NCI-H1694 treated with DMSO at 0.1 percent for 48 hours (cell line): Measurements from ENCODE around the gene STRN3.
"Not testable (repeated sequence)": the region's sequence is repeated elsewhere in the genome, so short reads cannot be mapped to it uniquely, and the experiment has no call there.

Experiments used
- DNase-seq: peaks from one replicate; lab custom pipeline; 2025; lab: John Stamatoyannopoulos, UW

STRN3 gene

DNA sequence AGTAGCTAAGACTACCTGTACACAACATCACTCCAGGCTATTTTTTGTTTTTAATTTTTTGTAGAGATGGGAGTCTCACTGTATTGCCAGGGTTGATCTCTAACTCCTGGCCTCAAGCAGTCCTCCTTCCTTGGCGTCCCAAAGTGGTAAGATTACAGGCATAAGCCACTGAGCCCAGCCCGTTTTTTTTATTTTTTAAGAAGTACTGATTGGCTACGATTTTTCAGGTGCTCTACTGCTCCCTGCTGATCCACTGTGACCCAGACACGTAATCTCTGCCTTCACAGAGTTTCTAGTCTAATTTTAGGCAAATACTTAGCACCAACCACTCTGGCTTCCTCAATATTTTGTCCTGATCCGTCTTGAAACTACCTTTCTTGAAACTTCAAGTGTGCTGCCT lies 4.3 kb upstream of the STRN3 start:
- DNase-seq = no peak

DNA sequence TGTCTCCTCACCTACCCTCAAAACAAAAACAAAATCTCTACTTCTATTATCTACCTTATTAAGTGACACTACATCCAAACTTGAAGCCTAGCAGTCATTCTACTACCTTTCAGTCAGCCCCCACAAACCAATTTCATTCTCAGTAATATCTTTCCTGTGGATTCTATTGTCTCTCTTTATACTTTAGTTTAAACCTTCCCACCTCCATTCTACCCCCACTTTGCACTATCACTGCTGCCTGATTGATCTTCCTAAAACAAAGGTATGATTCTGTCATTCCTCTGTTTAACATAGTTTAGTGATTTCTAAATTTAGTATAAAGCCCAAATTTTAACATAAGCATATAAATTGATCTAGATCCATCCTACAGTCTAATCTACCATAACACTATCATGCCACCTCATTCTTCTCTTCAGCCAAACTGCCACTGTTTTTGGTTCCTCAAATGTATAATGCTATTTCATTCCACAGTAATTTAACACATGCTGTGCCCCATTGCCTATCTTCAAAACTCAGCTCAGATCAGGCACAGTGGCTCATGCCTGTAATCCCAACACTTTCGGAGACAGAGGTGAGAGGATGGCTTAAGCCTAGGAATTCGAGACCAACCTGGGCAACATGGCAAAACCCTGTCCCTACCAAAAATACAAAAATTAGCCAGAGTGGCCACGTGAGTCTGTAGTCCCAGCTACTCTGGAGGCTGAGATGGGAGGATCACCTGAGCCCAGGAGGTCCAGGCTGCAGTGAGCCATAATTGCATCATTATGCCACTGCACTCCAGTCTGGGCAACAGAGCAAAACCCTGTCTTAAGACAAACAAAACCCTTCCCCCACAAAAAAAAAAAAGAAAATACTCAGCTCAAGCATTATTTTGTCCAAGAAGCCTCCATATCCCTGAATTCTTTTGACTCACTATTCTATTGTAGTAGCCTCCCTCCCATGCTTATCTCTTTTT lies 3.1 kb upstream of the STRN3 start:
- no peak for DNase-seq

DNA sequence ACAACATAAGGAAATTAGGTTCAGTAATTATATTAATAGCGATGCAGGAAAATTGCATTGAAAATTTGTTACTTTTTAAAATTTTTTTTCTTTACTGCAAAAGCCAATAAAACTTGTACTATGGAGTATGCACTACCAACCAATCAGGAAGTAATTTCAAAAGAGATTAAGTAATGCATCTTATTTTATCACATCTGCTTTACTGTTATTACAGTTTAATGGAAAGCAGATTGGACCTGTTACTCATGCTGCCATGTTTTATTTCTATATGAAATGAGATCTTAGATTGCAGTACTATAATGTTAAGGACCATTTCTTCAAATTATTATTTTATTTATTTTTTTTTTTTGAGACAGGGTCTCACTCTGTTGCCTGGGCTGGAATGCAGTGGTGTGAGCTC lies 1.7 kb upstream of the STRN3 start:
- no peak for DNase-seq

DNA sequence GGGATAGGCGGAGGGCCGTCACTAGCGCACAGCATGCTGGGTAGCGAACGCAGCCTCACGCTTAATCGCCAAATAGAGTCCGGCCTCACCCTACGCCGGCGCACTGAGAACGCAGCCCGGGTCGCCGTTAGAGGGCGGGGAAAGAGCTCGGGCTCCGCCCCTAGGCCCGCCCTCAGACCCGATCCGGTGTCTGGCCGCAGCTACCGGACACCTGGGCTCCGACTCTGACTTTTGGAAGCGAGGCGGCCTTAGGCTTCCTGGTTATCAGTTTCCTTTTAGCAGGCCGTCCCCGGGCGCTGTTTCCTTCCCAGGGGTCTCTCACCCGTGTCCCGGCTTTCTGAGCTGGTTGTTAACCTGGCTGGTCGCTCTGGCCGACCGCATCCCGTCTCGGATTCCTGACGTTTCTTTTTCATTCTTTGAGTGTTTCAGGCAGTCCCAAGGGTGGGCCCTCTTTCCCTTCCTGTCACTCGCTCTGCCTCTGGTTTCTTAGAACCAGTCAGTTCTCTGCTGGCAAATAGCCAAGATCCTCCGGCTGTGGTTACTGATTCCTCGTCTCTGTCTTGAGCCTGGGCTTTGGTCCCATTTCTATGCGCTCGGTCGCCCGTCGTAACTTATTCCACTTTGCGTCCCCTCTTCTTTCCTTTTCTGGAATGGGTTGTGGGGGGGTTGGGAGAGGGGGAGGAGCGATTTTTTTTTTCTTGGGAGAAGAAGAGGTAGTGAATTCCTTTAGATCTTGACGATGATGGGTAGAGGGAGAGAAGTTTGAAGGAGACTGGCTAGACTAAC lies 464 bp upstream of the STRN3 start:
- peak; percentile 95 for DNase-seq

DNA sequence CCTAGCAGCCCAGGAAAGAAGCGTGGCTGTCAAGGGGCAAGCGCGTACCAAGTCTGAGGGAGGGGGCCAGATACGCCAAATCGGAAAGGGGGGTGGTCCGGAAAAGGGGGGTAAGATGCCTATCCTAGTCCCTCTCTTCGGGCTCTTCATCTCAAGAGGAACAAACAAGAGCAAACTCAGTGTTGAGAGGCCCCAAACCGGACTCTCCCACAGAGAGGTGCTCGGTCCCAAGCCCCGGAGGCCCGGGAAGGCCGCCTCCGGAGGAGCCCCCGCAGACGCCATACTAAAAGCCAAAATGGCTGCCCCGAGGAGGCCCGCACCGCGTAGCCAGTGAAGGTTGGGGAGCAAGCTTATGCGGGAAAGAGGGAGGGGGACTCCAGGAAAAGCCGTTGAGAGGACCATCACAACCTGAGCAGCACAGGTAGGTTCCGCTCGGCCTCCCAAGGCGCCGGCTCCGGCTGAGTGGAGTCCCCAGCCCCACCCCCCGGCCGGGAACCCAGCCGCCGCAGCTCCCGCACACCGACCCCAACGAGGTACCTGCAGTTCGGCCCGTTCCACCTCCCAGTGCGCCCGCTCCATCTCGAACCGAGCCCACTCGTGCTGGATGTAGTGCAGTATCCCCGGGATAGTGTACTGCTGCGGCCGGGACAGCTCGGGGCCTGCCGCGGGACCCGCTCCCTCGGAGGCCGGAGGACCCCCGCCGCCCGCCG lies 657 bp downstream of the STRN3 start, which contains the start of gene AP4S1:
Gene AP4S1, plus strand, starts transcription at position 283 of the 710 bp plus-strand sequence. CDS start 40,548 bp downstream, outside the sequence.
- DNase-seq = peak; percentile 22

DNA sequence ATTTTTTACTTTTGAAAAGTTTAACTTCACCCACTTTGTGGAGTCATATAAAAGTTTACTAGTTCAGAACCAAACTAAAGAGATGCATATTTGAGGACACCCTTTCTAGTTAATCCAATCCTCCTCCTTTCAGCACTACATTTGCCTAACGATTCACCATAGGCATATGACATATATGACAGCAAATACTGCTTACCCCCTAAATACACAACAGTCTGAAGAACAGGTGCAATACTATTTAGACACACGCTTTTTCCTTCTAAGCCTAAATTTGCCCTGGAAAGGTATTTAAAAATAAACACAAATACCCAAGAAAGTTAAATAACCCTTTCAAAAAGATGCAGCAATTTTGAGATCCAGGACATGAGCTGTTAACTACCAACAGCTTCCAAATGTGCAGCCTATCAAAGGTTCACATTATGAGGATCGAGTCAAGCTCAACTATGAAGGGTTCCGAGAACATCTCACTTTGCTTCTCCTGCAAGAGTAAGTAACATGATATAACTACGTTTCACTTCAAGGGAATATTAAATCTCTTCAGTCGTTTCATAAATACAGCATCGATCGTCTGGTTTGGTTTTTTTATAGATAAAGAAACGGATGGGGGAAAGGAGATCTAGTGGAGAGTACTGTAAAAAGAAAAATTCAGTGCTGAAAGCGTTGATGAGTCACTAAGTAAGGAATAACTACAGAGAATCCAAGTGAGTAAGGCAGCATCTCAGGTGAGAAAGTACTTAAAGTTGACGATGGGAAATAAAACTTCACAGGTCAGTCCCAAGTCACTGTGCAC lies 1.4 kb downstream of the STRN3 start:
- no peak for DNase-seq

DNA sequence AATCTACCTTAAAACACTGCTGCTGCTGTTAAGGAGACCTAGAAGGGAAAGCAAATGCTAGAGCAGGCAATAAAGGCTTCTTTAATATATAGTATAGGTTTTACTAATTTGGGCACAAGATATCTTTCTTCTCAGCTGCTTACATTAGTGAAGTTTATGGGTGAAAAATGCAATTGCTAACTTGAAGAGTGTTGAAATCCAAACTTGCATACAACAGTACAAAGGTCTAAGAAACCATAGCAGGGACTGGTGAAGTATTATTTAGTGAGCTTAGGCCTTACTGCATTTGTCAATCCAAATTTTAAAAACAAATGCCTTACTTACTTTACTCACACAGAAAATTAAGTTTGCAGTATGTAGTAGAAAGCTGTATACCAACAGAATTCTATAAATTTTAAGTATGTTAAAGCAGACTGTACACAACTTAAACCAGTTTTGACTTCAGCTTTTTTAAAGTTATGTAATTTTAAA lies 2.1 kb downstream of the STRN3 start:
- no peak for DNase-seq

DNA sequence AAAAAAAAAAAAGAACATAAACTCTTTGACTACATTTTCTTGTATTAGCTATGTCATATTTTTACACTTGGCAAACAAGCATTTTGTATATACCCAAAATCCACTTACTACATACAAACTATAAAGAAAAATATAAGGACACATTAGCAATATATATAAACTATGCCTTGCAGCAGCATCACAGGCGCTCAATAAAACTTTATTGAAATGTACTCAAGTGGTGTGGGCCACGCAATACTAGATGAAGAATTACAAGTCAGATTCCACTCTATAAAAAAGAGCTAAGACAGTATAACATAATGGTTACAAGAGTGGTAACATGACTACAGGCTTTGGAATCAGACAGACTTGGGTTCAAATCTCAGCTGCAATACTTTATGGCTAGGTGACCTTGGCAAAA lies 3.8 kb downstream of the STRN3 start:
- DNase-seq = no peak

DNA sequence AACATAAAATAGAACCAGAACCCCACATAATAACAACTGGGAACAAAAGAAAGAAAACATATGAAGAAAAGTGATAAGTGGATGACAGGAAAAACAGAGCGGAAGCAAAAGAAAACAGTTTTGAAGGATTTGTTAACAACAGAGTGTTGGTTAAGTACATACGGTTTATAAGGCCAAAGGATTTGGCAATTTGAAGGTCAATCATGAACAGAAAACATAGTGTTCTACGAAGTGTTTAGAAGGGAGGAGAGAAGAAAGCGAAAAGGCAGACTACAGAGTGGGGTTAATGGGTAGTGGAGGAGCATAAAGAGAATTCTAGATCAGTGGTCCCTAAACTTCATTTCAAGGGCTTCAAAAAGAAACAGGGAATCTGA lies 4.6 kb downstream of the STRN3 start:
- no peak for DNase-seq

DNA sequence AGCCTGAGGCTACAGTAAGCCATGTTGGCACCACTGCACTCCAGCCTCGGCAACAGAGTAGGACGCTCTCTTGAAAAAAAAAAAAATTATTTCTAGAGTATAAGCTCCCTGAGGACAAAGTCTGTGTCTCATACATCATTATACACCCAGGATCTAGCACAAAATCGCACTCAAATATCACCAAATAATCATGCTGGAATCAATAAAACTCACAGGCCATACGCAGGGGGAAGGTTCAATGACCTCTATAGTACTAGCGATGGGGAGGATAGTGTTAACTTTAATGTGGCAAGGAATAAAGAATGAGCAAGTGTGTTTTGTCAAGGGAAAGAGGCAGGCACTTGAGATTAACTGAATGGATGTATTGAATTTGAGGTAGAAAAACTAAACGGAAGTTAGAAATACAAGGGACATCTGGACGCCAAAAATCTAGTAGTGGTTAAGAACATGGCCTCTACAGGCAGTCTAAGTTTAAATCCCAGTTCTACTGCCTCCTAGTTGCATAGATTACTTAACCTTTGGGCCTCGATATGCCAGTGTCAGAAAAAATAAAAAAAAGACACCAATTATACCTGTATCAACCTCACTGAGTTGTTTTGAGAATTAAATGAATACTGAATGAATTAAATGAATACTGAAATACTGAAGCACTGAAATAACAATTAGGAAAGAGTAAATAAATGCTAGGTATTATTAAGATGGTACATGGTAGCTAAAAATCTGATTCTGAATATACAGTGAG lies 5.2 kb downstream of the STRN3 start:
- DNase-seq = no peak

DNA sequence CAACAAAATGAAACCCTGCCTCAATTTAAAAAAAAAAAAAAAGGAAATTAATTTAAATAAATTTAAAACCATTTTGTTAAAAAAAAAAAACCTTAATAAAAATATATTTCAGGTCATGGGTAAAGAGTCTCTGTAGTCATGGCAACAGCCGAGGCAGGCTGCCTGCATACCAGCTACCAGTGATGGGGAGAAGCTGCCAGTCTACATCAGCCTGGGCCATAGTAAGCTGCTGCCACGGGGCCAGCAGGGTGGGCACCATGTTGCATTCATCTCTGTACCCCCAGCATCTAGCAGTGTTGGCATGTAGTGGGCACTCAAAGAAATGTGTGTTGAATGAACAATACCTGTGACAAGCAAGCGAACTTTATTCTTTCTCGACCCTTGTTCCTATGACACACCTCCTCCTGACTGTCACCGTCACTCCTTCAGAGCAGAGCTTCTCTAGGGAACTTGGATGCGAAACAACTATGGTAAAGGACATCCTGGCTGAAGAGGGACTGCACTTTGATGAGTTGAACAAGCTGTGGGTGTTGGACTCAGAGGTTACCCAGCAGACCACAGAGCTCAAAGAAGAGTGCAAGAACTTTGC lies 8.0 kb downstream of the STRN3 start:
- DNase-seq = no peak

DNA sequence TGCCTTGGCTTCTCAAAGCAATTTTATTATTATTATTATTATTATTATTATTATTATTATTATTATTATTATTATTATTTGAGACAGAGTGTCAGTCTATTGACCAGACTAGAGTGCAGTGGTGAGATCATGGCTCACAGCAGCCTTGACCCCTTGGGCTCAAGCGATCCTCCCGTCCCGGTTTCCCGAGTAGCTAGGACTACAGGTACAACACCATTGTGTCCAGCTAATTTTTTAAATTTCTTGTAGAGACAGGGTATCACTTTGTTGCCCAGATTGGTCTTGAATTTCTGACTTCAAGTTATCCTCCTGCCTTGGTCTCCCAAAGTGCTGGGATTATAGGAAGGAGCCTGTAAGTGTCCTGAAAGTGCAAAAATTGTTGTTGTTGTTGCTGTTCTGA lies 12.3 kb downstream of the STRN3 start:
- no peak for DNase-seq

DNA sequence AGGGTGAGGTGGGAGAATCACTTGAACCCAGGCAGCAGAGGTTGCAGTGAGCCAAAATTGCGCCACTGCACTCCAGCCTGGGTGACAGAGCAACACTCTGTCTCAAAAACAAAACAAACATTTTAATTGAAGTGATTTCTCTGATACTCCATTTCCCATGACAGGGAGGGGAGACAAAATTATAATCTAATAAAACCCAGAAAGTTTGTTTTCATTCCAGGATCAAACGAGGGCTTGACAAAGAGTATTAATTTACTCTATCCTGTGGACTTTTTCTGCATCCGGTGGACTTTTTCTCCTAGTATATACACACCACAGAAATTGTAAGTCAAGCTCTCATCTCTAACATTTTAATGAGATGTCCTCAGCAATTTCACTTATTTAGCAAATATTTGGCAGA lies 15.2 kb downstream of the STRN3 start:
- DNase-seq = no peak

DNA sequence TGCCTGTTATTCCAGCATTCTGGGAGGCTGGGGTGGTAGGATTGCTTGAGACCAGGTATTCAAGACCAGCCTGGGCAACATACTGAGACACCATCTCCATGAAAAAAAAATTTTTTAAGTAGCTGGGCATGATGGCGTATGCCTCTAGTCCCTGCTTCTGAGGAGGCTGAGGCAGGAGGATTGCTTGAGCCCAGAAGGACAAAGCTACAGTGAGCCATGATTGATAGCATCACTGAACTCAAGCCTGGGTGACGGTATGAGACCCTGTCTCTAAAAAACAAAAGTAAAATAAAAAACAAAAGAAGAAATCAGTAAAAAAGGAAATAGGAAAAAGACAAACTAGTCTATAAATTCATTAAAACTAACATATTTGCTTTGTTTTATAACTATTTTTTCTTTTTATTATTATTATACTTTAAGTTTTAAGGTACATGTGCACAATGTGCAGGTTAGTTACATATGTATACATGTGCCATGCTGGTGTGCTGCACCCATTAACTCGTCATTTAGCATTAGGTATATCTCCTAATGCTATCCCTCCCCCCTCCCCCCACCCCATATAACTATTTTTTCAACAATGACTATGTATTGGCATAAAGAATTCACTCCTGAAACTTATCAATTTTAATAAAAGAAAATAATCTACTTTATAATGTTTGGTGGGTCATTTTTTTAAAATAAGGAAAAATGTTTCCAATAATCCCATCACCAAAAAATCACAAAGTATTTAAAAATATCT lies 16.2 kb downstream of the STRN3 start:
- no peak for DNase-seq

DNA sequence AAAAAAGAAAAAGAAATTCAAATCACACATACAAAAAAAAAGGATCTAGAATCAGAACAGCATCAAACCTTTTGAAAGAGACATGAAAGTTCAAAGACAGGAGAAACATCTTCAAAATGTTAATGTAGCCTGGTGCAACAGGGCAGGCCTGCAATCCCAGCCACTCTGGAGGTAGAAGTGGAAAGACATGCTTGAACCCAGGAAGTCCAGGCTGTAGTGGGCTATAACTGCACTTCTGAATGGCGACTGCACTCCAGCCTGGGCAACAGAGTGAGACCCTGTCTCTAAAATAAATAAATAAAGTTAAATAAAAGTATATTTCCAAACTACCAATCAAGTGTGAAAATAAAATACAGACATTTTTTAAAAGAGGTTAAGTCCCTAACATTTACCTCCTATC lies 19.5 kb downstream of the STRN3 start:
- no peak for DNase-seq

DNA sequence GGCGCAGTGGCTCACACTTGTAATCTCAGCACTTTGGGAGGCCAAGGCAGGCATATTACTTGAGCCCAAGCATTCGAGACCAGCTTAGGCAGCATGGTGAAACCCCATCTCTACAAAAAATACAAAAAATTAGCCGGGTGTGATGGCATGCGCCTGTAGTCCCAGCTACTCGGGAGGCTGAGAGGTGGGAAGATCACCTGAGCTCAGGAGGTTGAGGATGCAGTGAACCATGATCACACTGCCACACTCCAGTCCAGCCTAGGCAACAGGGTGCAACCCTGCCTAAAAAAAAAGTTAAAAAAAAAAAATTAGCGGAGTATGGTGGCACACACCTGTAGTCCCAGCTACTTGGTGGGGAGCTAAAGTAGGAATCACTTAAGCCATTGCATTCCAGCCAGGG lies 22.2 kb downstream of the STRN3 start:
- not testable (repeated sequence) for DNase-seq

DNA sequence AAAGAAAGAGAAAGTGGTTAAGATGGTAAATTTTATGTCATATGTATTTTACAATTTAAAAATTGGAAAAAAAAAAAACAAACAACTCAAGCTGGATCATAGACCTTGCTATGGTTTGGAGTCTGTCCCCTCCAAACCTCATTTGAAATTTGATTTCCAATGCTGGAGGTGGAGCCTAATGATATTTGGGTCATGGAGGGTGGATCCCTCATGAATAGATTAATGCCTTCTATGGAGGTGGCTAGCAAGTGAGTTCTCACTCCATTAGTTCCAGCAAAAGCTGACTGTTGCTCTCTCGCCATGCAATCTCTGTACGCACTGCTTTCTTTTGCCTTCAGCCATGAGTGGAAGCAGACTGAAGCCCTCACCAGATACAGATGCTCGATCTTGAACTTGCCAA lies 22.9 kb downstream of the STRN3 start:
- DNase-seq = no peak

DNA sequence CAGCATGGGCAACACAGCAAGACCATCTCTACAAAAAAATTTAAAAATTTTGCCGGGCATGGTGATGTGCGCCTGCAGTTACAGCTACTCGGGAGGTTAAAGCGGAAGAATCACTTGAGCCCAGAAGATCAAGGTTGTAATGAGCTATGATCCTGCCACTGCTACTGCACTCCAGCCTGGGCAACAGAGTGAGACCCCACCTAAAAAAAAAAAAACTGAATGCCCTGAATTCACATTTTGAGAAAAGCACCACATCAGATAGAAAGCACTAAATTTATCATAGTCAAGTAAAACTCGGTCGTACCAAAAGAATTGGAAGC lies 24.9 kb downstream of the STRN3 start:
- DNase-seq = no peak

DNA sequence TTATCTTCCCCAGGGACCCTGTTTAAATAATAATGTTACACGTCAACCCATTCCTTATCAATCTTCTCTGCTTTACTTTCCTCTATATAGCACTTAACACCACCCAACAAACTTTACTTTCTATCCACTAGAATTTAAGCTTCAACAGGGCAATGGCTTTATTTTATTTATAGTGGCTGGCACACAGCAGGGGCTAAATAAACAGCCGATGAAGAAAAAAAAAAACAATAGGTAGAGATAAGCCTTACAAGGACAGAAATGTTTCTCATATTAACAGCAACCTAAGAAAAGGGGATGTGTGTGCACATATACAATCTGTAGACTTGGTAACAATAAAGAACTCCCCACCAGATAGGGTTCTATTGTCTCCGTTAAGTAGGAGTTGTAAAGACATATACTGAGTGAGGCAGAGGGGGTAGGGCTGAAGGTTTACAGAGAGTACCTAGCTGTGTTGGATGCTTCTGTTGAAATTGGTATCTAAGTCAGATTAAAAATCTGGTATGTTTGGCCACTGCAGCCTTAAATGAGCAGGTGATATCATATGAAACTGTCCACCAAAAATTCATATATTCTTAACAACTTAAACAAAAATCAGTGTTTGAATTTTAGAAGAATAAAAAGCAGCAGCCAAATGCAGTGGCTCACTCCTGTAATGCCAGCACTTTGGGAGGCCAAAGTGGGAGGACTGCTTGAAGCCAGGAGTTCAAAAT lies 25.4 kb downstream of the STRN3 start:
- no peak for DNase-seq
